H1 (cell line): Measurements from ENCODE around the gene PCAT7. TPM values are rescaled to one million over a fixed set of nuclear protein-coding genes. Genes with fewer than 3 reads are reported as not detected.

Experiments used
- CHD2 ChIP-seq: IDR thresholded peaks from 2 replicates; pipeline ENCODE4 v1.6.1; 2012; ENCODE audit warnings: low read length, improper control_type of control experiment
- polyA plus RNA-seq, 7 experiments: library from polyadenylated mRNA; depleted of rRNA in 3 of 7; stranded (reverse) in 5 of 7; unstranded in 2 of 7; fragments of >200 nt in 5 of 7; fragments of 200-250 nt in 2 of 7; gene quantifications; 1 replicate in 5 of 7; 2 replicates in 1 of 7; 4 replicates in 1 of 7; pipeline versions ENCODE4 v1.2.1 to v1.2.3, GENCODE V29; 2011 to 2013; ENCODE audit warnings: missing spikeins in 2 of 7, mixed read lengths in 2 of 7
- total RNA-seq: library from RNA; stranded (reverse); fragmentation: NEBNext Ultra II Directional; extraction: Animal tissue kit (Norgen Biotek cat#: 25700); gene quantifications from 2 replicates; pipeline ENCODE4 v1.2.1, GENCODE V29; 2021

The PCAT7 gene
- total and polyA plus RNA-seq, 2 of the 8 experiments (the other 6 are each of a cell fraction or from before 2014, with no cell fraction given) = 3.2 to 4.1 TPM

GRCh38 chr9:94606646-94607422 lies 52.0 kb downstream of the PCAT7 start (continued):
- TF ChIP-seq CHD2 = no peak
